Activated T-cell treated with anti-CD3 and anti-CD28 coated beads, Interleukin-2, amount 50 U/mL, for 1 hour (primary cell): ENCODE data around the gene SP4.
"Not testable (repeated sequence)": the region's sequence is repeated elsewhere in the genome, so short reads cannot be mapped to it uniquely, and the experiment has no call there.

Source experiments
- DNase-seq: peaks from one replicate; pipeline ENCODE4 v3.0.0-alpha.2; 2020

Gene SP4

DNA sequence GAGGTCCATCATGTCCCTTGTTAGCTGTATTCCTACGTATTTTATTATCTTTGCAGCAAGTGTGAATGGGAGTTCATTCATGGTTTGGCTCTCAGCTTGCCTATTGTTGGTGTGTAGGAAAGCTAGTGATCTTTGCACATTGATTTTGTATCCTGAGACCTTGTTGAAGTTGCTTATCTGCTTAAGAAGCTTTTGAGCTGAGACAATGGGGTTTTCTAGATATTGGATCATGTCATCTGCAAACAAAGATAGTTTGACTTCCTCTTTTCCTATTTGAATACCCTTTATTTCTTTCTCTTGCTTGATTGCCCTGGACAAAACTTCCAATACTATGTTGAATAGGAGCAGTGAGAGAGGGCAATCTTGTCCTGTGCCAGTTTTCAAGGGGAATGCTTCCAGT, 104.6 kb downstream of the SP4 start:
- DNase-seq, result not testable (repeated sequence)

- not testable (repeated sequence) for DNase-seq
These were observed 105.8 kb downstream of the SP4 start for GRCh38 chr7:21533646-21534045.

DNA sequence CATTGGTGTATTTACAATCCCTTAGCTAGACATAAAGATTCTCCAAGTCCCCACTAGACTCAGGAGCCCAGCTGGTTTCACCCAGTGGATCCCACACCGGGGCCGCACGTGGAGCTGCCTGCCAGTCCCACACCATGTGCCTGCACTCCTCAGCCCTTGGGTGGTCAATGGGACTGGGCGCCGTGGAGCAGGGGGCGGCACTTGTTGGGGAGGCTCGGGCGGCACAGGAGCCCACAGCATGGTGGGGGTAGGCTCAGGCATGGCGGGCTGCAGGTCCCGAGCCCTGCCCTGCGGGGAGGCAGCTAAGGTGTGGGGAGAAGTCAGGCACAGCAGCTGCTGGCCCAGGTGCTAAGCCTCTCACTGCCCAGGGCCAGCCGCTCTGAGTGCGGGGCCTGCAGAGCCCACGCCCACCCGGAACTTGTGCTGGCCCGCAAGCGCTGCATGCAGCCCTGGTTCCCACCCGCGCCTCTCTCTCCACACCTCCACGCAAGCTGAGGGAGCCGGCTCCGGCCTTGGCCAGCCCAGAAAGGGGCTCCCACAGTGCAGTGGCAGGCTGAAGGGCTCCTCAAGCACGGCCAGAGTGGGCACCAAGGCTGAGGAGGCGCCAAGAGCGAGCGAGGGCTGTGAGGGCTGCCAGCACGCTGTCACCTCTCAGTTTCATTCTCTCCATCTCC, 108.7 kb downstream of the SP4 start:
- not testable (repeated sequence) for DNase-seq

- DNase-seq, result no peak
These were observed 111.1 kb downstream of the SP4 start for GRCh38 chr7:21538936-21539495.

GRCh38 chr7:21542891-21543527, 115.1 kb downstream of the SP4 start, which contains the start of gene DNAH11:
DNAH11 (plus strand) TSS chr7:21543039; CDS start chr7:21543246, 207 bp downstream.
- no peak for DNase-seq

DNA sequence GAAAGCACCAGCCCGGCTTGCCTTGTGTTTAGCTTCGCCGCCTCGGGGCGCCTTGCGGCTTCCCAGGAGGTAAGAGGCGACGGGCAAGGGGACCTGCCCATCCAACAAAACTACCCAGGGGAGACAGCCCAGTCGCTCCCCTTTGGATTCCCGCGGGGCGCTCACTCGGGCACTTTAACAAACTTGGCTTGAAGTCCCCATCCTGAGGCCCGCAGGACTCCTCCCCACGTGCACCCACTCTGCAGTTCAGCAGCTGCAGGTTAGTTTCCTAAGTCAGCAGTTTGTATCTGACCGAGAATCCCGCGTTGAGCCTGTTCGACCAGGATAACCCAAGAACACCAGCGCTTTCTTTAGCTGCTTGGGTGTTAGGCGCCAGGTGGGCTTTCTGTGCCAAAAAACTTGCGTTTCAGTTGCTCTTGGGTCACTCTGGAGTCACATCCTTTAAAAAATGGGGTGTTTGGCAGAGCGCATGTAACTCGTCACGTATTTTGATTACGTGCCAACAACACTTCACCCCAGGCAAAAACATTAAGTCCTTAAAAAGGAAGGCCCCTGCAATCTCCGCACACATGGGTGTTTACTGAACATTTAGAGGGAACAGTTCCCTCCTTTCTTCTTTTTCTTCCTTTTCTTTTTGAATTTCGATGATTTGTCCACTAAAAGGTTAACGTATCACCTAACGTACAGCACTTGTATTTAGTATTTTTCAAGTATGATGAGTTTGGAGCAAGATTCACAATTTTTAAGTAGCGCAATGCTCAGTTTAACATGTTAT, 115.8 kb downstream of the SP4 start:
- no peak for DNase-seq

DNA sequence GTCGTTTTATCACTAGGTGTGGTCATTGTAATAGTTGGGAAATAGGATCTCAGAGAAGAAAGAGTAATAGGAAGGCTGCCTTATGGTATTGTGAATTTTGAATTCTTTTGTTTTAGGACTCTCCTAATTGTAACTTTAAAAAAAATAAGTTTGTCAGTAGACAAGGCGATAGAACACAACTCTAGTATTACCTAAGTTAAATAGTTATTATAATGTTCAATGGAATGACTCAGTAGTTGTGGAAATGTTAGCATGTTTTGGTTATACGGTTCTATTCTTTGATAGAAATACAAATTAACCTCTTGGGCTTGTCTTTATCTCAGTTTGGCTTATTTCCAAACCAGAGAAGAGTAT, 116.4 kb downstream of the SP4 start:
- DNase-seq, result no peak

DNA sequence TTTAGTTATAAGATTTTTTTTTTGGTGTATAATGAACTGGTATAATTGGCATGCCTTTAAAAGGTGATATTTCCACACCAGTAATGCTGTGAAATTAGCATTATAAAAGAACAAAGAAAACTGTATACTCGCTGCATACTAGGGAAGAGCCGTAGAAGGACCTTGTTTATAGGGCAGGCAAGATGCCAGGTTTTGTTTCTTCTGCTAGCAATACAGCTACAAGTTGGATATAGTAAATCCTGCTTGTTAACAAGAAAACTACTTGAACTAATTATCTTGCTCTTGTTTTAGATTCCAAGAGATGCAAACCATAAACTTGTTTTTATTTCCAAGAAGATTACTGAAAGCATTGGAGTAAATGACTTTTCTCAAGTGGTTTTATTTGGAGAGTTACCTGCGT, 116.8 kb downstream of the SP4 start:
- no peak for DNase-seq

- DNase-seq, result no peak
These were observed 119.6 kb downstream of the SP4 start for GRCh38 chr7:21547501-21547900.

DNA sequence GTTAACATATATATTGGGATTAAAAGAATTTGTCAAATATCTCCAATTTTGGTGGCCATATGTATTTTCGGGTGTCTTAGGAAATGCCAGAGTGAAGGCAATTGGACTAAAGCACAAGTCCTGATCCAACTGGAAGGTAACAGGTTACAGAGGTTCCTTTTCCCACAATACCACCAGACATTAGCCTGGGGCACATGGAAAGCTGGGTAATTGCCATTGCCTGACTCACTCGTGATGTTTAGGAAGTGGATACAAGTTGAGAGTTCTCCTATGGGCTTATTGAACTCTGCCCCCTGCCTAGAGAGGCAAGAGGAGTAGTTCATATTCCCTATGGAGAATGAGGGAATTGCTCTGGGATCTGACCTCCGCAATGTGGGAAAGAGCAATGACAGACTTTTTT, 120.6 kb downstream of the SP4 start:
- no peak for DNase-seq

DNA sequence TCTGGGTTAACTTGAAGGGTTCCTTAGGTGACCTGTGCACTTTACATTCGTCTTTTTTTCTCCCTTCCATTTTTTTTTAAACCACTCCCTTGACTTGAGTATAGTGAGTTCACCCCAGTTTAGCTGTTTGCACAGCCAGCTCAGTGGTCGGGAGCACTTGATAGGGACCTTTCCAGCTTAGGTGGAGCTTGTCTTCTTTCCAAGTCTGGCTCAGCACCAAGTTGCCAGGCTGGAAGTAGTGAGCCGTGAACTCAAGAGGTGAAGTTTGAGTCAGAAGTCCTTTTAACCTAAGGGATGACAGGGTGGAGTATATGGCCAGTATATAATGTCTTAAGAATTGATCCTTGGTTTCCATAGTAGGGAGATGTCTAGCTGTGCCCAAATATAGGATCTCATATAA, 122.2 kb downstream of the SP4 start:
- DNase-seq, result no peak

GRCh38 chr7:21550821-21551531, 123.1 kb downstream of the SP4 start:
- DNase-seq, result no peak

DNA sequence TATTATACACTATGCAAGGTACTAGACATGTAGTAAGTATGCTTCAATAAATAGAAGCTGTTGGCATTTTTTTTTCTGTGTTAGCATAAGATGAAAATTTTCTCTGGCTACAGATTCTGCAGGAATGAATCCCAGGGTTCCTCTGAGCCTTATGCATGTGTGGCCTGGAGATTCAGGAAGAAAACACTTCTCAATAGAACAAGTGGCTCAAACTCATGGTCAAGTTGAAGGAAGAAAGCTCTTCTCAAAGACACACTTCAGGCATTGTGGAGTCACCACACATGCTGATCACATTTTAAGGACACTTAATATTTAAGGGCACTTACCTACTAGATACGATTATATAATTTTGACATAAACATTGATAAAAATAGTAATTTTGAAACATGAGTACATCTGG, 134.5 kb downstream of the SP4 start:
- DNase-seq, result no peak
